ENCODE data around the gene GPRC5B. TPM values are rescaled to one million over a fixed set of nuclear protein-coding genes. Genes with fewer than 3 reads are reported as not detected.

Gene GPRC5B
- total RNA-seq, 1 experiment from 2014 or later = 7.6 TPM

DNA sequence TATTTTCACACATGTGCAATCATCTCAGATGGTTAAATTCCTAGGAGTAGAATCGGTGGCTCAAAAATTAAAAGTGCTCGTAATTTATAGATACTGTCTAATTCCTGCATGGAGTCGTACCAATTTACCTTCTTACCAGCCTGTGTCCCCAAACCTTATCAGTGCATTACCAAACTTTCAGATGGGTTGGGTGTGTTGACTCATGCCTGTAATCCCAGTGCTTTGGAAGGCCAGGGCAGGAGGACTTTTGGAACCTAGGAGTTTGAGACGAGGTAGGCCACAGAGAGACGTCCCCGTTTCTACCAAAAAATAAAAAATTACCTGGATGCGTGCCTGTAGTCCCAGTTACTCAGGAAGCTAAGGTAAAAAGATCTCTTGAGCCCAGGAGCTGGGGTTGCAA, 34.5 kb upstream of the GPRC5B start:
- CTCF ChIA-PET = no interaction called here

DNA sequence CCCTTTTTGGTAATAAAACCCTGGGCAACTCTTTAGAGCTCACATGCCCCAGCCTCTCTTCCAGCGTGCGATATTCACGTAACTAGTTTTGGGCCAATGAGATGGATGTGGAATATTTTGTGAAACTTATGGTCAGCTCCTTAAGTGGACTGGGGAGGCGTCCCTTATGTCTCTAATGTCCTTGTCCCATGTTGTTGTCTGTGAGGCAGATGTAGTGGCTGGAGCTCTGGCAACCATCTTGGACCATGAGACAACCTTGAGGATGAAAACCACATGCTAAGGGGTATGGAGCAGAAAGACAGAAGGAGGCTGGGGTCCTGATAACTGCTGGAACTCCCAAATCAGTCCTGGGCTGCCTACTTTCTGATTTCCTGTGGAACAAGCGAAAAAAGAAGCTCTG, 31.4 kb upstream of the GPRC5B start:
- H3K4me1 ChIP-seq = no peaks in the 10 kb centered on the region
- ChIA-PET POLR2A (no interaction called here), CTCF (no interaction called here)
- no peaks in the 10 kb centered on the region for H3K9me3 ChIP-seq
- H3K4me3 ChIP-seq (ENCODE audit: low read depth, low read length) = no peak overlapping the region
- no peak overlapping the region for H3K4me3 Mint-ChIP-seq (ENCODE audit: unreplicated experiment)
- no peaks in the 10 kb centered on the region for H3K27me3 Mint-ChIP-seq (ENCODE audit: insufficient read depth, unreplicated experiment)
- H3K9me3 Mint-ChIP-seq (ENCODE audit: unreplicated experiment) = no peaks in the 10 kb centered on the region
- TF ChIP-seq, protein P1, sequence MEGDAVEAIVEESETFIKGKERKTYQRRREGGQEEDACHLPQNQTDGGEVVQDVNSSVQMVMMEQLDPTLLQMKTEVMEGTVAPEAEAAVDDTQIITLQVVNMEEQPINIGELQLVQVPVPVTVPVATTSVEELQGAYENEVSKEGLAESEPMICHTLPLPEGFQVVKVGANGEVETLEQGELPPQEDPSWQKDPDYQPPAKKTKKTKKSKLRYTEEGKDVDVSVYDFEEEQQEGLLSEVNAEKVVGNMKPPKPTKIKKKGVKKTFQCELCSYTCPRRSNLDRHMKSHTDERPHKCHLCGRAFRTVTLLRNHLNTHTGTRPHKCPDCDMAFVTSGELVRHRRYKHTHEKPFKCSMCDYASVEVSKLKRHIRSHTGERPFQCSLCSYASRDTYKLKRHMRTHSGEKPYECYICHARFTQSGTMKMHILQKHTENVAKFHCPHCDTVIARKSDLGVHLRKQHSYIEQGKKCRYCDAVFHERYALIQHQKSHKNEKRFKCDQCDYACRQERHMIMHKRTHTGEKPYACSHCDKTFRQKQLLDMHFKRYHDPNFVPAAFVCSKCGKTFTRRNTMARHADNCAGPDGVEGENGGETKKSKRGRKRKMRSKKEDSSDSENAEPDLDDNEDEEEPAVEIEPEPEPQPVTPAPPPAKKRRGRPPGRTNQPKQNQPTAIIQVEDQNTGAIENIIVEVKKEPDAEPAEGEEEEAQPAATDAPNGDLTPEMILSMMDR (IDR thresholded peaks at IDR 0.05; ENCODE audit: insufficient read depth in 1 of 2, low read depth in 1 of 2, low read length in 1 of 2, severe bottlenecking in 1 of 2, unreplicated experiment in 1 of 2) = no peak
- no peaks in the 10 kb centered on the region for H3K27me3 ChIP-seq (replicated peaks; ENCODE audit: control insufficient read depth, insufficient read depth, low read length)
- H3K36me3 ChIP-seq (ENCODE audit: control insufficient read depth, insufficient read depth, low read length) = no peaks in the 10 kb centered on the region
- no TSS peak for BruUV-seq (replicated peaks)
- H3K4me1 Mint-ChIP-seq (ENCODE audit: low read depth, unreplicated experiment) = peaks cover 7% of the 10 kb centered on the region
- DNase-seq = no peak
- H3K27ac Mint-ChIP-seq (ENCODE audit: unreplicated experiment) = no peak overlapping the region
- intact Hi-C loops (cut with micrococcal nuclease; ENCODE audit: unreplicated experiment) = no loop called here
- no peaks in the 10 kb centered on the region for H3K36me3 Mint-ChIP-seq (ENCODE audit: insufficient read depth, unreplicated experiment)

More for the DNA sequence above, 34.5 kb upstream of the GPRC5B start:
- BruUV-seq (replicated peaks) = no TSS peak
- intact Hi-C loops (cut with micrococcal nuclease; ENCODE audit: unreplicated experiment) = no loop called here
- no peaks in the 10 kb centered on the region for H3K9me3 ChIP-seq
- no peaks in the 10 kb centered on the region for H3K27me3 ChIP-seq (replicated peaks; ENCODE audit: control insufficient read depth, insufficient read depth, low read length)
- H3K4me1 Mint-ChIP-seq (ENCODE audit: low read depth, unreplicated experiment) = peaks cover 7% of the 10 kb centered on the region
- H3K27me3 Mint-ChIP-seq (ENCODE audit: insufficient read depth, unreplicated experiment) = no peaks in the 10 kb centered on the region
- no peak overlapping the region for H3K4me3 ChIP-seq (ENCODE audit: low read depth, low read length)
- POLR2A ChIA-PET = no interaction called here
- H3K36me3 ChIP-seq (ENCODE audit: control insufficient read depth, insufficient read depth, low read length) = no peaks in the 10 kb centered on the region
- no peaks in the 10 kb centered on the region for H3K9me3 Mint-ChIP-seq (ENCODE audit: unreplicated experiment)
- TF ChIP-seq, protein P1 (IDR thresholded peaks at IDR 0.05; ENCODE audit: insufficient read depth in 1 of 2, low read depth in 1 of 2, low read length in 1 of 2, severe bottlenecking in 1 of 2, unreplicated experiment in 1 of 2) = no peak
- no peak for DNase-seq
- H3K4me3 Mint-ChIP-seq (ENCODE audit: unreplicated experiment) = no peak overlapping the region
- H3K4me1 ChIP-seq = no peaks in the 10 kb centered on the region
- no peak overlapping the region for H3K27ac Mint-ChIP-seq (ENCODE audit: unreplicated experiment)
- no peaks in the 10 kb centered on the region for H3K36me3 Mint-ChIP-seq (ENCODE audit: insufficient read depth, unreplicated experiment)

DNA sequence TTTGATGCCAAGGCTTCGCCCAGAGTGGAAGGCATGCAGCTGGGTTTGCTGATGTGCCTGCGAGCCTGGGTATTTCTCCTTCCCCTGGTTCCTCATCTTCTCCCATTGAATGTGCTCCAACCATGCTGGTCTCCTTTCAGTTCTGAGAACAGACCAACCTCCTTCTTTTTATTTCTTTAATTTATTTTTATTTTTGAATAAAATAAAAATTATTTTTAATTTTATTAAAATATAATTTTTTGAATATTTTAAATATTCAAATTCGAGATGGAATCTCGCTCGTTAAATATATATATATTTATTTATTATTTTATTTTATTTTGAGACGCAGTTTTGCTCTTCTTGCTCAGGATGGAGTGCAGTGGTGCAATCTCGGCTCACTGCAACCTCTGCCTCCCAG, 30.2 kb upstream of the GPRC5B start:
- intact Hi-C loops (cut with micrococcal nuclease; ENCODE audit: unreplicated experiment) = no loop called here
- no peaks in the 10 kb centered on the region for H3K4me1 ChIP-seq
- ChIA-PET POLR2A (no interaction called here), CTCF (no interaction called here)
- TF ChIP-seq, protein P1 (IDR thresholded peaks at IDR 0.05; ENCODE audit: insufficient read depth in 1 of 2, low read depth in 1 of 2, low read length in 1 of 2, severe bottlenecking in 1 of 2, unreplicated experiment in 1 of 2) = no peak
- Mint-ChIP-seq H3K27me3 (ENCODE audit: insufficient read depth, unreplicated experiment) (no peaks in the 10 kb centered on the region), H3K9me3 (ENCODE audit: unreplicated experiment) (no peaks in the 10 kb centered on the region), H3K4me1 (ENCODE audit: low read depth, unreplicated experiment) (peaks cover 7% of the 10 kb centered on the region), H3K36me3 (ENCODE audit: insufficient read depth, unreplicated experiment) (no peaks in the 10 kb centered on the region), H3K27ac (ENCODE audit: unreplicated experiment) (no peak overlapping the region), H3K4me3 (ENCODE audit: unreplicated experiment) (no peak overlapping the region)
- no peaks in the 10 kb centered on the region for H3K36me3 ChIP-seq (ENCODE audit: control insufficient read depth, insufficient read depth, low read length)
- no TSS peak for BruUV-seq (replicated peaks)
- no peaks in the 10 kb centered on the region for H3K9me3 ChIP-seq
- no peaks in the 10 kb centered on the region for H3K27me3 ChIP-seq (replicated peaks; ENCODE audit: control insufficient read depth, insufficient read depth, low read length)
- H3K4me3 ChIP-seq (ENCODE audit: low read depth, low read length) = no peak overlapping the region
- DNase-seq = no peak
